Fibroblast of mammary gland (primary cell): ENCODE measurements around the gene PZP.
"Not testable (repeated sequence)": the region's sequence is repeated elsewhere in the genome, so short reads cannot be mapped to it uniquely, and the experiment has no call there.

Experiments used
- DNase-seq: peaks from one replicate; pipeline ENCODE4 v3.0.0-alpha.2; 2010; ENCODE audit warnings: low read depth
- H3K4me3 ChIP-seq: 2 replicates; pipeline ENCODE4 v1.5.1; 2011; ENCODE audit warnings: low read depth, mild to moderate bottlenecking, low read length, moderate library complexity; ENCODE audit not compliant: control insufficient read depth
- TF ChIP-seq, protein P1 (sequence below): conservative IDR thresholded peaks from 2 replicates; pipeline ENCODE4 v1.5.1; 2011; ENCODE audit warnings: low read depth, low read length, inconsistent platforms; ENCODE audit not compliant: control insufficient read depth, insufficient read depth

The PZP gene

DNA sequence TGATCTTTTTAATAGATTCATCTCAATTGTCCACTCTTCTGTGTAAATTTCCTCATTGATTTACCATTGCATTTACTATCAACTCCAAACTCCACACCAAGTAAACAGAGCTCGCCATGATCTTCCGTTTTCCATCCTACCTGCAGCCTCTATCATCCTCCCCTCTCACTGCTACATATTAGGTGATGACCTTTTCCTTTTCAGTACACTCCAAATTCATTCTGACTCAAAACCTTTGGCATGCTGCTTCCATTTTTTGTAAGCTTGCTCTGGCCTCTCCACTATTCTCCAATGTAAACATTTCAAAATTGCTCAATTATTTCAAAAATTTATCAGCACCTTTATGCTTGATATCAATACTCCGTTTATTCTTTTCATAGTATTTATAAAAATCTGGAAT is 40.2 kb upstream of the PZP start:
- TF ChIP-seq, protein P1, sequence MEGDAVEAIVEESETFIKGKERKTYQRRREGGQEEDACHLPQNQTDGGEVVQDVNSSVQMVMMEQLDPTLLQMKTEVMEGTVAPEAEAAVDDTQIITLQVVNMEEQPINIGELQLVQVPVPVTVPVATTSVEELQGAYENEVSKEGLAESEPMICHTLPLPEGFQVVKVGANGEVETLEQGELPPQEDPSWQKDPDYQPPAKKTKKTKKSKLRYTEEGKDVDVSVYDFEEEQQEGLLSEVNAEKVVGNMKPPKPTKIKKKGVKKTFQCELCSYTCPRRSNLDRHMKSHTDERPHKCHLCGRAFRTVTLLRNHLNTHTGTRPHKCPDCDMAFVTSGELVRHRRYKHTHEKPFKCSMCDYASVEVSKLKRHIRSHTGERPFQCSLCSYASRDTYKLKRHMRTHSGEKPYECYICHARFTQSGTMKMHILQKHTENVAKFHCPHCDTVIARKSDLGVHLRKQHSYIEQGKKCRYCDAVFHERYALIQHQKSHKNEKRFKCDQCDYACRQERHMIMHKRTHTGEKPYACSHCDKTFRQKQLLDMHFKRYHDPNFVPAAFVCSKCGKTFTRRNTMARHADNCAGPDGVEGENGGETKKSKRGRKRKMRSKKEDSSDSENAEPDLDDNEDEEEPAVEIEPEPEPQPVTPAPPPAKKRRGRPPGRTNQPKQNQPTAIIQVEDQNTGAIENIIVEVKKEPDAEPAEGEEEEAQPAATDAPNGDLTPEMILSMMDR, result no peak
- DNase-seq, result no peak
- no peak overlapping the region for H3K4me3 ChIP-seq

DNA sequence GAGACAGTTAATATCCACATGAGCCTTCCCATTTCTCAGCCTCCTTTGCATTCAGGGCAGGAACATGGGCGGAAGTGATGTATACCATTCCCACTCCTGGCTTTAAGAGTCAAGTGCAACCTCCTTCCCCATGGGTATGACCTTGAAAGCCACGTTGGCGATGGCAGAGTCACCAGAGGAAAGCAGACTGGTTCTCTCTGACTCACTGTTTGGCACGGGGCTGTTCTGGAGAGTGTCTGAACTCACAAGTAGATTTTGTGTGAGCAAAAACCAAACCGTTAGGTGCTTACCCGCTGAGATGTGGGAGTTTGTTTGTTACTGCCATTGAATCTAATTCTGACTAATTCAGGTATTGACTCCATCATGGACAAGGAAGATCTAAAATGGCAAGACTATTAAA is 36.7 kb upstream of the PZP start:
- TF ChIP-seq, protein P1, result no peak
- H3K4me3 ChIP-seq, result no peak overlapping the region
- DNase-seq, result no peak

DNA sequence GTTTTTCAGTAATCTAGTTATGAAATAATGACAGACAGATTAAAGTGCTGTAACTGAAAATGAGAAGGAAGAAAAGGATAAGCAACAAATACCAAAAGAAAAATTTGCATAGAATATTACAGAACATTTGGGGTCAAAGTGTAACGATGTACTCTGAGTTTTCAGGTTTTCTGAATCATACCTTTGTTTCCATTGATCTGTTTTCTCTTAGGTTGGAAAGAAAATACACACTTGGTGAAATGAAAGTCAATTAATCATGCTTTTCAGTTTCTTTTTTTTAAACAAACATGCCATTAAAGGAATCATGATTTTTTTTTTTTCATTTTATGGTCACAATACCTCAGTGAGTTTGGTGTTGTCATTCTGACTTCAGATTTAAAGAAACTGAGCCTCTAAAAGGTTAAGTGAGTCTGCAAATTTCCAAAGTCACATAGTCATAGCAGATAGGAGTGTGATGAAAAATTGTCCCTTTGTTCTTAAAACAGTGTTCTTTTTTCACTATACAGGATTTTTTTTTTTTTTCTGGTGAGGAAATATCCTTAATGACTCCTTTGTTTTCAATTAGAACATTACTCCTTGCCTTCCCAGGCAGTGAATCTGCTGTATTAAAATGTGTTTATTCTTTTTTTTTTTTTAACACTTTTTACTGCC is 35.9 kb upstream of the PZP start:
- TF ChIP-seq, protein P1, result no peak
- no peak for DNase-seq
- no peak overlapping the region for H3K4me3 ChIP-seq

DNA sequence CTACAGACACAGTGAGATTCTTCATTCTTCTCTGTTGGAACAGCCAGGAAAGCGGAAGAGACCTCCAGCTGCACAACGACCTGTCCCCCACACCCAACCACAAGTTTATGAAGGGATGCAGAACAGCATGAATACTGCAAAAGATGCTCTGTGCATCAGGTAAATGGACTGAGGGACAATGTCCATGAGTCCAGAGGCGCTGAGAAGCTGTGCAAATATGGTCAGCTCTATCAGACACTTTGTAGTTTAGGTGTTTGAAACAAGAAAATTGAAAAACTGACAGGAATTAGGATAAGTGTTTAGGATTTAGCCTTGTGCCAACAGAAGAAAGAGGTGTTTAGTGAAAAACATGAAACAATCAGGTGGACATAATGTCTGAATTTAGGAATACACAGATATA is 33.1 kb upstream of the PZP start:
- no peak overlapping the region for H3K4me3 ChIP-seq
- TF ChIP-seq, protein P1, result no peak

DNA sequence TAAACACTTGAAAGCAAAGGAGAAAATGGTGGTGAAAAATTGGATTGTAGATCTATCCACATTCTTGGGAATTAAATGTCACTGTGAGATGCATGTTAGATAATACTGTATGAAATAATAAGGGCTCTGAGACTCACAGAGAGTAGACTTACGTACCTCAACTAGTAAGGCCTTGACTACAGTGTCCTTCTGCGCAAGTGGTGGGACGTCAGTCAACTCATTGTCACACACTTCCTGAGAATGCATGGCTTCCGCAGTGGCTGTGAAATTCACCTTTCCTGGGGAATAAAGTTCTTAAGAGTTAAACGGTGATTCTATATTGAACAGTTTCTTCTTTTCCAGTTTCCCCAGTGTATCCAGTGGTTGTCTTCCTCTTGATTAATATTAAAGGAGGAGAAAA is 32.6 kb upstream of the PZP start:
- TF ChIP-seq, protein P1, result no peak
- DNase-seq, result no peak
- no peak overlapping the region for H3K4me3 ChIP-seq

More for the DNA sequence above, 33.1 kb upstream of the PZP start:
- DNase-seq, result no peak

DNA sequence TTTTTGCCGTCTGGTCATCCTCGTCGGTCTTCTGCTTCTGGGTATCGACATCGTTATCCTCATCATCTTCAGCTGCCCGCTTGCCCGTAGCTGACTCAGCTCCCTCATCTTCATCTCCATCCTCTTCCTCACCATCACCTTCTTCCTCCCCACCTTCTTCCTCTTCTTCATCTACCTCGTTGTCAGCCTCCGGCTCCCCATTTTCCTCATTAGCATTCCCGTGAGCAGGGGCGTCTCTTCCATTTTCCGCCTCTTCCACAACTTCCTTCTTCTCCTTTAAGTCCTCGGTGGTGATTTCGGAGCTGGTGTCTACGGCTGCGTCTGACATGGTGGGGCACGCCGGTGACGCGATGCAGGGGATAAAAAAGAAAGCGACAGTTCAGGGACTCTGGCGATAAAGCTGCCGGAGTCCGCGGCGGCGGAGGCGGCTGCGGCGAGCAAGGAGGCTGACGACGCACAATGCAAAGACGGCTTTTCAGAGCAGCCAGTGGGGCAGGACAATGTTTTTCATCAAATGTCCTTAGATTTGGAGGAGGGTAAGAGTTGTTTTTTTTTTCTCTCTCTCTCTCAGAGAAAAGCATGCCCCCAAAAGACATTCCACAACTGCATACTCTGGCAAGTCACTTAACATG is 31.9 kb upstream of the PZP start:
- H3K4me3 ChIP-seq, DNase-seq: not testable (repeated sequence)

DNA sequence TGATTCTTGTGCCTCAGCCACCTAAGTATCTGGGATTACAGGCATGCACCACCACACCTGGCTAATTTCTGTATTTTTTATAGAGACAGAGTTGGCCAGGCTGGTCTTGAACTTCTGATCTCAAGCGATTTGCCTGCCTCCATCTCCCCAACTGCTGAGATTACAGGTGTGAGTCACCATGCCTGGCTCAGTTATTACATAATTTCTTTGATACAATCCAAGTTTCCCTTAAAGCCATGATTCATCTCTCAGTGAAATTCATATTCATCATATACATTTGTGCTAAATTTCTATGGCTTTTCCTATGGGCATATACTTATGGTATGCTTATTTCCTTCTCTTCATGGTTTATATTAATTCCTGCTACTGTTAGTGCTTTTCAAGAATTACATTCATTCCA is 29.1 kb upstream of the PZP start:
- H3K4me3 ChIP-seq, result no peak overlapping the region
- no peak for DNase-seq
- TF ChIP-seq, protein P1, result no peak
